K562 (cell line): Measurements from ENCODE around the gene RSPRY1. TPM values are rescaled to one million over a fixed set of nuclear protein-coding genes. Genes with fewer than 3 reads are reported as not detected.

ENCODE experiments used
- ATF7 ChIP-seq: fragments of 450-650 bp; IDR thresholded peaks from 2 replicates; pipeline ENCODE4 v1.7.1; 2014; ENCODE audit warnings: mild to moderate bottlenecking, moderate library complexity
- BRD9 ChIP-seq: fragments of 450-650 bp; IDR thresholded peaks from 2 replicates; pipeline ENCODE4 v1.6.1; 2018; ENCODE audit warnings: low read depth; ENCODE audit not compliant: partially characterized antibody
- E2F1 ChIP-seq: sonication (generic); formaldehyde crosslinking; IDR thresholded peaks from 2 replicates; pipeline ENCODE4 v1.8.1; 2023; ENCODE audit warnings: mild to moderate bottlenecking, missing genetic modification reagents, moderate library complexity
- ETV1 ChIP-seq: fragments of 450-650 bp; conservative IDR thresholded peaks from 2 replicates; pipeline ENCODE4 v1.6.1; 2016; ENCODE audit warnings: missing genetic modification characterization, control low read depth, low read depth, missing compliant biosample characterization
- FIP1L1 ChIP-seq: fragments of 200-400 bp; formaldehyde crosslinking; IDR thresholded peaks from 2 replicates; pipeline ENCODE4 v1.6.1; 2018; ENCODE audit warnings: mild to moderate bottlenecking, low read depth, low read length; ENCODE audit not compliant: poor library complexity, severe bottlenecking
- FOXO4 ChIP-seq: fragments of 450-650 bp; formaldehyde crosslinking; IDR thresholded peaks from 2 replicates; pipeline ENCODE4 v1.4.0; 2020; ENCODE audit warnings: mild to moderate bottlenecking, moderate library complexity
- JUN ChIP-seq, 2 experiments: sonication (generic) in 1 of 2; formaldehyde crosslinking in 1 of 2; IDR thresholded peaks; 2 replicates each; pipeline versions ENCODE4 v1.6.1 to v1.8.0; 2012 to 2022; ENCODE audit warnings: borderline replicate concordance in 2 of 2, mild to moderate bottlenecking in 2 of 2, improper control_type of control experiment in 1 of 2, low read depth in 1 of 2, low read length in 1 of 2, missing genetic modification reagents in 1 of 2
- MCM2 ChIP-seq: fragments of 450-650 bp; IDR thresholded peaks from 2 replicates; pipeline ENCODE4 v1.6.1; 2017; ENCODE audit warnings: low read depth, mild to moderate bottlenecking
- MTF1 ChIP-seq: fragments of 250-450 bp; sonication (Bioruptor Pico); IDR thresholded peaks from 2 replicates; pipeline ENCODE4 v1.9.0; 2021; ENCODE audit warnings: moderate library complexity, mild to moderate bottlenecking, inconsistent platforms, borderline replicate concordance
- MYNN ChIP-seq, 2 experiments: sonication (generic); formaldehyde crosslinking in 1 of 2; IDR thresholded peaks; 2 replicates each; pipeline versions ENCODE4 v1.5.0 to v1.6.1; 2016 to 2020; ENCODE audit warnings: antibody characterized with exemption in 1 of 2, missing genetic modification reagents in 1 of 2
- NFATC3 ChIP-seq: fragments of 450-650 bp; IDR thresholded peaks from 2 replicates; pipeline ENCODE4 v1.6.1; 2017; ENCODE audit warnings: mild to moderate bottlenecking
- NRF1 ChIP-seq, 2 experiments: fragments of 450-650 bp; IDR thresholded peaks in 1 of 2; conservative IDR thresholded peaks in 1 of 2; 2 replicates each; pipeline ENCODE4 v1.6.1; 2014; ENCODE audit warnings: mild to moderate bottlenecking in 2 of 2
- PCBP1 ChIP-seq: fragments of 200-400 bp; formaldehyde crosslinking; IDR thresholded peaks from 2 replicates; pipeline ENCODE4 v1.6.1; 2018; ENCODE audit warnings: mild to moderate bottlenecking, low read depth, low read length; ENCODE audit not compliant: poor library complexity, severe bottlenecking
- RBM17 ChIP-seq: fragments of 200-400 bp; formaldehyde crosslinking; IDR thresholded peaks from 2 replicates; pipeline ENCODE4 v1.6.1; 2017; ENCODE audit warnings: low read depth, mild to moderate bottlenecking, low read length, borderline replicate concordance
- SMARCB1 ChIP-seq: IDR thresholded peaks from 2 replicates; pipeline ENCODE4 v1.6.1; 2011; ENCODE audit warnings: improper control_type of control experiment, low read depth; ENCODE audit not compliant: insufficient read length
- SUPT5H ChIP-seq: fragments of 450-650 bp; IDR thresholded peaks from 2 replicates; pipeline ENCODE4 v1.6.1; 2016
- TAL1 ChIP-seq: fragments of 450-650 bp; IDR thresholded peaks from 2 replicates; pipeline ENCODE4 v1.6.1; 2016; ENCODE audit warnings: mild to moderate bottlenecking
- TCF7 ChIP-seq: sonication (generic); IDR thresholded peaks from 2 replicates; pipeline ENCODE4 v1.6.1; 2016; ENCODE audit warnings: antibody characterized with exemption, borderline replicate concordance
- ZBTB26 ChIP-seq: fragments of 450-650 bp; formaldehyde crosslinking; IDR thresholded peaks from 2 replicates; pipeline ENCODE4 v1.4.0; 2022; ENCODE audit warnings: missing genetic modification characterization
- ZHX1 ChIP-seq: fragments of 150-350 bp; conservative IDR thresholded peaks from 2 replicates; pipeline ENCODE4 v1.6.1; 2014; ENCODE audit warnings: low read length
- ZNF274 ChIP-seq: IDR thresholded peaks from 2 replicates; pipeline ENCODE4 v1.6.1; 2011; ENCODE audit warnings: low read depth, mild to moderate bottlenecking, low read length, moderate library complexity, borderline replicate concordance
- polyA plus RNA-seq, 8 experiments: library from polyadenylated mRNA; depleted of rRNA in 4 of 8; stranded (reverse) in 5 of 8; unstranded in 3 of 8; fragments of >200 nt; fragmentation: Nextera tagmentation in 2 of 8; fragmentation: Illumina TruSeq in 1 of 8; extraction: Ambion mirVana in 2 of 8; extraction: Trizol in 1 of 8; gene quantifications; 2 replicates each; pipeline versions ENCODE4 v1.2.1 to v1.2.3, GENCODE V29; 2011 to 2014; ENCODE audit warnings: inconsistent platforms in 1 of 8, missing spikeins in 1 of 8
- total RNA-seq, 7 experiments: library from RNA; depleted of rRNA in 6 of 7; stranded (reverse); fragments of >200 nt in 6 of 7; fragmentation: Illumina TruSeq in 2 of 7; extraction: Trizol in 2 of 7; gene quantifications; 2 replicates each; pipeline versions ENCODE4 v1.2.1 to v1.2.3, GENCODE V29; 2011 to 2021; ENCODE audit warnings: low replicate concordance in 1 of 7

Gene RSPRY1
- total and polyA plus RNA-seq, 9 of the 15 experiments (the other 6 are each of a cell fraction or from before 2014, with no cell fraction given): 10.2 to 27.8 (median 20.8) TPM

GRCh38 chr16:57244767-57245471 lies 58.8 kb downstream of the RSPRY1 start, which contains the start of gene ARL2BP (continued):
- no peak for TF ChIP-seq FOXO4 (CRISPR knock-in tag)
- TF ChIP-seq ZBTB26 (CRISPR knock-in tag): no peak; the same call in 1 of the 2 replicates
- no peak for TF ChIP-seq TAL1
- no peak for TF ChIP-seq NFATC3
- TF ChIP-seq ATF7: peak; percentile 86
- TF ChIP-seq SUPT5H: peak; percentile 76
- peak; percentile 78 for TF ChIP-seq FIP1L1
- TF ChIP-seq TCF7: no peak
- no peak for TF ChIP-seq BRD9
- TF ChIP-seq SMARCB1: no peak
- TF ChIP-seq MYNN (IDR thresholded peaks at IDR 0.05): no peak
- no peak for TF ChIP-seq MYNN (CRISPR knock-in tag; IDR thresholded peaks at IDR 0.05)
- peak; percentile 4; the same call in 1 of the 2 replicates for TF ChIP-seq JUN (IDR thresholded peaks at IDR 0.05; ENCODE audit: borderline replicate concordance, low read depth, low read length)
- TF ChIP-seq JUN (CRISPR knock-in tag; IDR thresholded peaks at IDR 0.05; ENCODE audit: borderline replicate concordance): no peak
- no peak for TF ChIP-seq MCM2
- TF ChIP-seq NRF1 (conservative IDR thresholded peaks at IDR 0.05 in 1 of 2, IDR thresholded peaks at IDR 0.05 in 1 of 2): peak; percentile 93 to 94
- no peak for TF ChIP-seq ZHX1
- peak; percentile 52 for TF ChIP-seq PCBP1
- no peak for TF ChIP-seq E2F1 (CRISPR knock-in tag)
- TF ChIP-seq RBM17: no peak
- no peak for TF ChIP-seq ZNF274
- TF ChIP-seq ETV1 (tag): peak; percentile 90
- TF ChIP-seq MTF1 (CRISPR knock-in tag): no peak
